ENCODE results near the gene NLGN1. TPM values are rescaled to one million over a fixed set of nuclear protein-coding genes. Genes with fewer than 3 reads are reported as not detected.

NLGN1 gene
- total and polyA plus RNA-seq, 2 of the 13 experiments (the other 11 are each of a cell fraction or from before 2014, with no cell fraction given): not detected

DNA sequence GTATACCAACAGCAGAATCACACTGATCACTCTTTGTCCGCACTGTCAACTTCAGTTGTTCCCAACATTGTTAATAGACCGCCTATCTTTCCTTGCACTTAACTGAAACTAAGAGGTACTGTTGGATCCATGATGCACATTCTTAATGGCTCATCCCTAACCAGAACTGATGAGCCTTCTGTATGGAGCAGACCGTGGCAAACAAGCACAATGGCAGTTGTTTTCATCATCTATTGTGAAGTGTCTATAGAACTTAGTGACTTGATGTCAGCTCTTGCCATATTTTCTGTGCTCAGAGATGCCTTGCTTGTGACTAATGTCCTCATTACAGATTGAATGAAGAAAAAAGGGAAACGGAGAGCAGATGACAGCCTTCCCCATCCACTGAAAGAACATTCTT lies 347.4 kb downstream of the NLGN1 start (continued):
- TF ChIP-seq ZNF788 (CRISPR knock-in tag; IDR thresholded peaks at IDR 0.05; ENCODE audit: borderline replicate concordance) (no peak), ZNF792 (CRISPR knock-in tag; IDR thresholded peaks at IDR 0.05) (no peak), ZNF543 (CRISPR knock-in tag; IDR thresholded peaks at IDR 0.05) (no peak), KDM1A (CRISPR knock-in tag; IDR thresholded peaks at IDR 0.05) (no peak), ZKSCAN5 (CRISPR knock-in tag; IDR thresholded peaks at IDR 0.05) (no peak)

DNA sequence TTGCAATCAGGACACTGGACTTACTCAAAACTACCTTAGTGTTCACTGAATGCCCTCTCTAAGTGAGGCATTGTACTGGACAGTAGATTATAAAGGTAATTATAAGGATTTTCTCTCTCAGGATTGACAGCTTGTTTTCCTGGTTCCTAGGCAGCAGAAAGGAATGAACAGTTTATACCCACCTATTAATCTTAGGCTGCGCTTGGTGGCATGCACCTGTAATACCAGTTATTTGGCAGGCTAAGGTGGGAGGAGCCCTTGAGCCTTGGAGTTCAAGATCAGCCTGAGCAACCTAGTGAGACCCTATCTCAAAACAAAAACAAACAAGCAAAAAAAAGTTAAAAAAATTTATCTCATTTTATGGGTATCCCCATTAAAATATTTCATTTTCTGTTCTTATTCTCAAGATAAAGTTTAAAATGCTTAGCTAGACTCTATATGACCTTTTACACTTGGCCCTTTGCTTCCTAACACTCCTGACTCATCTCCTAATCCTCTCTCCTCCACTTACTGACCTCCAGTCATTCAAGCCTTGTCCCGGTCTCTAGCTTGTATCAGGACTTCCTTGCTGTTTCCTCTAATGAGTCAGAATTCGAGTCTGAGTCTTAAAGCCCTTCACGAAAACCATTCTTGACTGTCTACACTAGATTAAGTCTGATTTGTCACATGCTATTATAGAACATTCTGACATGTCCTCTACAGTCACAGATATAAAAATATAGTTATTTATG lies 348.6 kb downstream of the NLGN1 start:
- TF ChIP-seq FOXA3 (CRISPR knock-in tag; IDR thresholded peaks at IDR 0.05) (no peak), NAIF1 (CRISPR knock-in tag; IDR thresholded peaks at IDR 0.05; ENCODE audit: borderline replicate concordance) (no peak), KDM2A (CRISPR knock-in tag; IDR thresholded peaks at IDR 0.05; ENCODE audit: borderline replicate concordance, low read depth) (no peak), LCORL (IDR thresholded peaks at IDR 0.05) (no peak), LCORL (CRISPR knock-in tag; IDR thresholded peaks at IDR 0.05) (no peak), CHCHD3 (CRISPR knock-in tag; IDR thresholded peaks at IDR 0.05) (no peak), ZNF552 (CRISPR knock-in tag; IDR thresholded peaks at IDR 0.05; ENCODE audit: borderline replicate concordance) (no peak), PBX2 (CRISPR knock-in tag; IDR thresholded peaks at IDR 0.05) (no peak), ZNF724P (CRISPR knock-in tag; IDR thresholded peaks at IDR 0.05; ENCODE audit: borderline replicate concordance) (no peak)
- TF ChIP-seq, protein P1, sequence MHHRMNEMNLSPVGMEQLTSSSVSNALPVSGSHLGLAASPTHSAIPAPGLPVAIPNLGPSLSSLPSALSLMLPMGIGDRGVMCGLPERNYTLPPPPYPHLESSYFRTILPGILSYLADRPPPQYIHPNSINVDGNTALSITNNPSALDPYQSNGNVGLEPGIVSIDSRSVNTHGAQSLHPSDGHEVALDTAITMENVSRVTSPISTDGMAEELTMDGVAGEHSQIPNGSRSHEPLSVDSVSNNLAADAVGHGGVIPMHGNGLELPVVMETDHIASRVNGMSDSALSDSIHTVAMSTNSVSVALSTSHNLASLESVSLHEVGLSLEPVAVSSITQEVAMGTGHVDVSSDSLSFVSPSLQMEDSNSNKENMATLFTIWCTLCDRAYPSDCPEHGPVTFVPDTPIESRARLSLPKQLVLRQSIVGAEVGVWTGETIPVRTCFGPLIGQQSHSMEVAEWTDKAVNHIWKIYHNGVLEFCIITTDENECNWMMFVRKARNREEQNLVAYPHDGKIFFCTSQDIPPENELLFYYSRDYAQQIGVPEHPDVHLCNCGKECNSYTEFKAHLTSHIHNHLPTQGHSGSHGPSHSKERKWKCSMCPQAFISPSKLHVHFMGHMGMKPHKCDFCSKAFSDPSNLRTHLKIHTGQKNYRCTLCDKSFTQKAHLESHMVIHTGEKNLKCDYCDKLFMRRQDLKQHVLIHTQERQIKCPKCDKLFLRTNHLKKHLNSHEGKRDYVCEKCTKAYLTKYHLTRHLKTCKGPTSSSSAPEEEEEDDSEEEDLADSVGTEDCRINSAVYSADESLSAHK (CRISPR knock-in tag; IDR thresholded peaks at IDR 0.05; ENCODE audit: borderline replicate concordance): no peak
- TF ChIP-seq, protein P2, sequence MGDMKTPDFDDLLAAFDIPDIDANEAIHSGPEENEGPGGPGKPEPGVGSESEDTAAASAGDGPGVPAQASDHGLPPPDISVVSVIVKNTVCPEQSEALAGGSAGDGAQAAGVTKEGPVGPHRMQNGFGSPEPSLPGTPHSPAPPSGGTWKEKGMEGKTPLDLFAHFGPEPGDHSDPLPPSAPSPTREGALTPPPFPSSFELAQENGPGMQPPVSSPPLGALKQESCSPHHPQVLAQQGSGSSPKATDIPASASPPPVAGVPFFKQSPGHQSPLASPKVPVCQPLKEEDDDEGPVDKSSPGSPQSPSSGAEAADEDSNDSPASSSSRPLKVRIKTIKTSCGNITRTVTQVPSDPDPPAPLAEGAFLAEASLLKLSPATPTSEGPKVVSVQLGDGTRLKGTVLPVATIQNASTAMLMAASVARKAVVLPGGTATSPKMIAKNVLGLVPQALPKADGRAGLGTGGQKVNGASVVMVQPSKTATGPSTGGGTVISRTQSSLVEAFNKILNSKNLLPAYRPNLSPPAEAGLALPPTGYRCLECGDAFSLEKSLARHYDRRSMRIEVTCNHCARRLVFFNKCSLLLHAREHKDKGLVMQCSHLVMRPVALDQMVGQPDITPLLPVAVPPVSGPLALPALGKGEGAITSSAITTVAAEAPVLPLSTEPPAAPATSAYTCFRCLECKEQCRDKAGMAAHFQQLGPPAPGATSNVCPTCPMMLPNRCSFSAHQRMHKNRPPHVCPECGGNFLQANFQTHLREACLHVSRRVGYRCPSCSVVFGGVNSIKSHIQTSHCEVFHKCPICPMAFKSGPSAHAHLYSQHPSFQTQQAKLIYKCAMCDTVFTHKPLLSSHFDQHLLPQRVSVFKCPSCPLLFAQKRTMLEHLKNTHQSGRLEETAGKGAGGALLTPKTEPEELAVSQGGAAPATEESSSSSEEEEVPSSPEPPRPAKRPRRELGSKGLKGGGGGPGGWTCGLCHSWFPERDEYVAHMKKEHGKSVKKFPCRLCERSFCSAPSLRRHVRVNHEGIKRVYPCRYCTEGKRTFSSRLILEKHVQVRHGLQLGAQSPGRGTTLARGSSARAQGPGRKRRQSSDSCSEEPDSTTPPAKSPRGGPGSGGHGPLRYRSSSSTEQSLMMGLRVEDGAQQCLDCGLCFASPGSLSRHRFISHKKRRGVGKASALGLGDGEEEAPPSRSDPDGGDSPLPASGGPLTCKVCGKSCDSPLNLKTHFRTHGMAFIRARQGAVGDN (CRISPR knock-in tag; IDR thresholded peaks at IDR 0.05): no peak
- in situ Hi-C loops (cut with HindIII; ENCODE audit: extremely low pct_ligation_motif_present, low pct_unique_long_range_greater_than_20kb) (no loop called here), intact Hi-C loops (cut with micrococcal nuclease; ENCODE audit: unreplicated experiment) (no loop called here)
- ChIA-PET POLR2A (no interaction called here), CTCF (ENCODE audit: low intra/inter-chr PET ratio, low total read pairs) (no interaction called here)
- WGBS (ENCODE audit: low lambda C conversion rate): 0% methylated on average over 4 of the region's 4 CpGs
- H2AFZ ChIP-seq (ENCODE audit: low read length): no peak overlapping the region
- H3K9ac ChIP-seq (ENCODE audit: insufficient read depth, low read depth, low read length): no peak overlapping the region
- no peak overlapping the region for H3K4me3 ChIP-seq (replicated peaks in 1 of 3; ENCODE audit: insufficient read depth in 1 of 3, low read depth in 2 of 3, low read length in 3 of 3)
- no peaks in the 10 kb centered on the region for H4K20me1 ChIP-seq (ENCODE audit: insufficient read depth, low read length)
- DNase-seq (ENCODE audit: low spot score) (no peak), FAIRE-seq (no peak), ATAC-seq (no peak)
- no peaks in the 10 kb centered on the region for H3K79me2 ChIP-seq (ENCODE audit: insufficient read depth, low read length)
- no peaks in the 10 kb centered on the region for H3K9me3 ChIP-seq (ENCODE audit: low read length)
- no TSS peak for BruUV-seq (replicated peaks)
- no peaks in the 10 kb centered on the region for H3K4me1 ChIP-seq (ENCODE audit: insufficient read depth, low read length)
- H3K27ac ChIP-seq (ENCODE audit: extremely low read length, insufficient read depth, low read length): no peak overlapping the region
- H3K36me3 ChIP-seq (replicated peaks in 1 of 2; ENCODE audit: control insufficient read depth in 1 of 2, insufficient read depth in 2 of 2, low read length in 2 of 2): no peaks in the 10 kb centered on the region
- H3K27me3 ChIP-seq (ENCODE audit: control insufficient read depth in 1 of 2, insufficient read depth in 2 of 2, low read length in 2 of 2): no peaks in the 10 kb centered on the region
- no peak overlapping the region for H3K4me2 ChIP-seq (ENCODE audit: low read depth, low read length)
